Thyroid gland (tissue), 4 donors: Measurements from ENCODE around the gene PEX7. TPM values are rescaled to one million over a fixed set of nuclear protein-coding genes. Genes with fewer than 3 reads are reported as not detected.
A peak's percentile ranks its signal among the peaks of the same experiment; 100 is the strongest.

Experiments
- DNase-seq, 2 donors: peaks; one replicate each; pipeline ENCODE4 v3.0.0-alpha.2; 2019
- H3K27ac ChIP-seq, 3 donors: fragments of 200-600 bp; sonication (generic); 1 replicate in 2 of 3; 2 replicates in 1 of 3; pipeline ENCODE4 v1.5.1; 2016 to 2019; ENCODE audit warnings: mild to moderate bottlenecking in 1 of 3, moderate library complexity in 1 of 3
- H3K27me3 ChIP-seq: fragments of 200-600 bp; sonication (generic); one replicate; pipeline ENCODE4 v1.5.1; 2019
- H3K36me3 ChIP-seq, 2 donors: fragments of 200-600 bp; sonication (generic); one replicate each; pipeline ENCODE4 v1.5.1; 2016 to 2019
- H3K4me1 ChIP-seq, 2 donors: fragments of 200-600 bp; sonication (generic); one replicate each; pipeline ENCODE4 v1.5.1; 2017 to 2019
- H3K4me3 ChIP-seq, 3 donors: fragments of 200-600 bp; sonication (generic); replicated peaks in 1 of 3; 1 replicate in 2 of 3; 2 replicates in 1 of 3; pipeline ENCODE4 v1.5.1; 2016; ENCODE audit warnings: mild to moderate bottlenecking in 1 of 3
- H3K9me3 ChIP-seq: fragments of 200-600 bp; sonication (generic); one replicate; pipeline ENCODE4 v1.5.1; 2017
- POLR2A ChIP-seq, 2 donors: fragments of 450-650 bp; IDR thresholded peaks; one replicate each; pipeline ENCODE4 v1.6.1; 2017; ENCODE audit warnings: antibody characterized with exemption in 2 of 2, mild to moderate bottlenecking in 2 of 2, moderate library complexity in 1 of 2
- WGBS, 2 donors: methylation state at CpG; one replicate each; pipeline ENCODE4 v1.1.5; 2017; 5-methylcytosine and 5-hydroxymethylcytosine counted together
- intact Hi-C: fragments of 100-400 bp; cut with DNase I; formaldehyde crosslinking; loops from one replicate; pipeline ENCODE4 v1.15.1; 2023
- total RNA-seq, 4 donors: library from RNA; depleted of rRNA; stranded (reverse); fragments of >200 nt; gene quantifications; one replicate each; pipeline ENCODE4 v1.2.3, GENCODE V29; 2016
- TF ChIP-seq, protein P1 (sequence below), 6 experiments: fragments of 200-600 bp in 3 of 6; fragments of 450-650 bp in 3 of 6; sonication (generic) in 3 of 6; IDR thresholded peaks; one replicate each; pipeline ENCODE4 v1.5.1; 2016 to 2019; ENCODE audit warnings: antibody characterized with exemption in 6 of 6, mild to moderate bottlenecking in 2 of 6, inconsistent platforms in 1 of 6, moderate library complexity in 1 of 6

Gene PEX7, protein sequence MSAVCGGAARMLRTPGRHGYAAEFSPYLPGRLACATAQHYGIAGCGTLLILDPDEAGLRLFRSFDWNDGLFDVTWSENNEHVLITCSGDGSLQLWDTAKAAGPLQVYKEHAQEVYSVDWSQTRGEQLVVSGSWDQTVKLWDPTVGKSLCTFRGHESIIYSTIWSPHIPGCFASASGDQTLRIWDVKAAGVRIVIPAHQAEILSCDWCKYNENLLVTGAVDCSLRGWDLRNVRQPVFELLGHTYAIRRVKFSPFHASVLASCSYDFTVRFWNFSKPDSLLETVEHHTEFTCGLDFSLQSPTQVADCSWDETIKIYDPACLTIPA
- total RNA-seq, result 10 to 100 TPM; 16.4 to 23.9 (median 18.2) TPM

DNA sequence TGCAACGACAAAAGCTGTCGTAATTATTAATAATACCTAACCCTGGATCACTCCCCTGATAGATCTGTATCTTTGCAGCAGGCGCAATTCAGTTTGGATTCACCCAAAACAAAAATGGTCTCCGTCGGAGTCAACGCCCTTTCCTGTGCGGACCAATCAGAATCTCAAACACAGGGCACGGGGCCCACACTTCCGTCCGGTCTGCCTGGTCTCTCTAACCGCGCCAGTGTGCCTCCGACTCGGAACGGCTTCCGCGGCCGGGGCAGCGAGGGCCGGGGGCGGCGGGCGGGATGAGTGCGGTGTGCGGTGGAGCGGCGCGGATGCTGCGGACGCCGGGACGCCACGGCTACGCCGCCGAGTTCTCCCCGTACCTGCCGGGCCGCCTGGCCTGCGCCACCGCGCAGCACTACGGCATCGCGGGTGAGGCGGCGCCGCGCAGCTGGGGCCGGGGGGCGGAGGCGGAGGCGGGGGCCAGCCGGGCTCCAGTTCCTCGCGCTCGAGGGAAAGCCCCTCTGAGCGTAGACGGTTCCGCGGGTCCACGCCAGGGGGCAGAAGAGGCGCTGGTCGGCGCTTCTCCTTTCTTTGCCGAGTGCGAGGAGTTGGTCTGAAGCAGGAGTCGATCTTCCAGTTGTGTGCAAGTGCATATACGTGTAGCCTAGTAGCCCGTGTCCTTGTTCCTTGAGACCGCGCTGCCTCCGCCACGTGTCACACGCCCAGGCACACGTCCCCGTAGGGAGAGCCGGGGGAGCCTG lies at the start of gene PEX7:
TSS of gene PEX7 (plus strand) at position 217 of the 752 bp plus-strand sequence. CDS start at position 291, 74 bp downstream.
- peak within 1 kb of the TSS; percentile 49 to 91 (median 80) for H3K27ac ChIP-seq
- H3K36me3 ChIP-seq, result no peaks in the 10 kb centered on the region
- peak; percentile 92 to 93 for DNase-seq
- WGBS, 2 donors, result 0 to 1% methylated on average over 18 to 34 of the region's 78 CpGs
- H3K27me3 ChIP-seq, result no peaks in the 10 kb centered on the region
- no peaks in the 10 kb centered on the region for H3K9me3 ChIP-seq
- peak within 1 kb of the TSS; percentile 32 to 68 (median 64) for H3K4me3 ChIP-seq
- intact Hi-C loops, result no loop called here
- TF ChIP-seq, protein P1, sequence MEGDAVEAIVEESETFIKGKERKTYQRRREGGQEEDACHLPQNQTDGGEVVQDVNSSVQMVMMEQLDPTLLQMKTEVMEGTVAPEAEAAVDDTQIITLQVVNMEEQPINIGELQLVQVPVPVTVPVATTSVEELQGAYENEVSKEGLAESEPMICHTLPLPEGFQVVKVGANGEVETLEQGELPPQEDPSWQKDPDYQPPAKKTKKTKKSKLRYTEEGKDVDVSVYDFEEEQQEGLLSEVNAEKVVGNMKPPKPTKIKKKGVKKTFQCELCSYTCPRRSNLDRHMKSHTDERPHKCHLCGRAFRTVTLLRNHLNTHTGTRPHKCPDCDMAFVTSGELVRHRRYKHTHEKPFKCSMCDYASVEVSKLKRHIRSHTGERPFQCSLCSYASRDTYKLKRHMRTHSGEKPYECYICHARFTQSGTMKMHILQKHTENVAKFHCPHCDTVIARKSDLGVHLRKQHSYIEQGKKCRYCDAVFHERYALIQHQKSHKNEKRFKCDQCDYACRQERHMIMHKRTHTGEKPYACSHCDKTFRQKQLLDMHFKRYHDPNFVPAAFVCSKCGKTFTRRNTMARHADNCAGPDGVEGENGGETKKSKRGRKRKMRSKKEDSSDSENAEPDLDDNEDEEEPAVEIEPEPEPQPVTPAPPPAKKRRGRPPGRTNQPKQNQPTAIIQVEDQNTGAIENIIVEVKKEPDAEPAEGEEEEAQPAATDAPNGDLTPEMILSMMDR (IDR thresholded peaks at IDR 0.05), result peak in 5 of 6 experiments; percentile 38 to 64 (median 43)
- peak in 1 of 2 donors; percentile 70 for TF ChIP-seq POLR2A (IDR thresholded peaks at IDR 0.05)
- peaks cover 3 to 9% of the 10 kb centered on the region in 2 donors for H3K4me1 ChIP-seq

DNA sequence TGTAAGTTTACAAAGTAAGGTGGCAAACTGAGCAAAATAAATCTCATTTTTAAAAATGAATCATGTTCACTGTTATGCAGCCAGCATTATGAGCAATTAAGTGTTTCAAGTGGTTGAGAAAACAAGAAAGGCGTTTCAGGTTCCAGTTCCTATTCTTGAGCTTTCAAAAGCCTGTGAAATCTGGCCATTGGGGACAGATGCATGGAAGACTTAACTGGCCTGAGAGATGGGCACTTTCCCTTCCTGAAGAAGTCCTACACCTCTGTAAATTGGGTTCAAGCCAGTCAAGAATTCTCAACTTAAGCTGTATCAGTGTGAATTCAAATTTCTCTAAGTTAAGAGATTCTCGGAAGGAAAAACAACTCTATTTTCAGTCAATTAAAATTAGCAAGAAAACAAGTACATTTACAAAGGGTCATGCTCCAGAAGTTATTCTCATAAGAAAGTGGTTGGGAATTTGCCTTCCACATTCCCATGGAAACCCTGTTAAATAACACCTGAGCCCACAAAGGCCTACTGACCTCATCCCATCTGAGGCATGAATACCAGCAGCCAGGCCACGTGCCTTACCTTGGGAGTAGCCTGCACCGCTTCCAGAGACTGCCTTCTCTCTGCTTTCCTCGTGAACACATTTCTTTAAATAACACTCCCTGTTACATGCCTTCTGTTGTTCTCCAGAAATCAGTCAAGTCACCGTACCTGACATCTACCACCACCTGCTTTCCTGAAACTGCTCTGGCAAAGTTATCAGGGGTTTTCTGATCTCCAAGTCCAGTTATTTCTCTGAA lies 49.5 kb upstream of the PEX7 start:
- H3K4me3 ChIP-seq, result no peak overlapping the region
- DNase-seq, result peak; percentile 59 to 71
- no peaks in the 10 kb centered on the region for H3K36me3 ChIP-seq
- H3K9me3 ChIP-seq, result no peaks in the 10 kb centered on the region
- TF ChIP-seq POLR2A (IDR thresholded peaks at IDR 0.05), result no peak
- TF ChIP-seq, protein P1 (IDR thresholded peaks at IDR 0.05), result no peak
- intact Hi-C loops, result no loop called here
- peaks cover 37 to 58% of the 10 kb centered on the region in 2 donors for H3K4me1 ChIP-seq
- WGBS, 2 donors, result 52 to 68% methylated on average over 6 of the region's 6 CpGs
- H3K27ac ChIP-seq, result peak overlapping the region in 2 of 3 donors; percentile 71 to 80
- H3K27me3 ChIP-seq, result no peaks in the 10 kb centered on the region

GRCh38 chr6:136773473-136773796 lies 49.0 kb upstream of the PEX7 start:
- TF ChIP-seq, protein P1 (IDR thresholded peaks at IDR 0.05), result no peak
- TF ChIP-seq POLR2A (IDR thresholded peaks at IDR 0.05), result no peak
- no peaks in the 10 kb centered on the region for H3K27me3 ChIP-seq
- H3K4me3 ChIP-seq, result no peak overlapping the region
- H3K36me3 ChIP-seq, result no peaks in the 10 kb centered on the region
- peaks cover 36 to 57% of the 10 kb centered on the region in 2 donors for H3K4me1 ChIP-seq
- DNase-seq, result no peak
- 93 to 96% methylated on average over 4 of the region's 4 CpGs for WGBS, 2 donors
- no peaks in the 10 kb centered on the region for H3K9me3 ChIP-seq
- intact Hi-C loops, result no loop called here
- H3K27ac ChIP-seq, result peak overlapping the region in 2 of 3 donors; percentile 71 to 80

DNA sequence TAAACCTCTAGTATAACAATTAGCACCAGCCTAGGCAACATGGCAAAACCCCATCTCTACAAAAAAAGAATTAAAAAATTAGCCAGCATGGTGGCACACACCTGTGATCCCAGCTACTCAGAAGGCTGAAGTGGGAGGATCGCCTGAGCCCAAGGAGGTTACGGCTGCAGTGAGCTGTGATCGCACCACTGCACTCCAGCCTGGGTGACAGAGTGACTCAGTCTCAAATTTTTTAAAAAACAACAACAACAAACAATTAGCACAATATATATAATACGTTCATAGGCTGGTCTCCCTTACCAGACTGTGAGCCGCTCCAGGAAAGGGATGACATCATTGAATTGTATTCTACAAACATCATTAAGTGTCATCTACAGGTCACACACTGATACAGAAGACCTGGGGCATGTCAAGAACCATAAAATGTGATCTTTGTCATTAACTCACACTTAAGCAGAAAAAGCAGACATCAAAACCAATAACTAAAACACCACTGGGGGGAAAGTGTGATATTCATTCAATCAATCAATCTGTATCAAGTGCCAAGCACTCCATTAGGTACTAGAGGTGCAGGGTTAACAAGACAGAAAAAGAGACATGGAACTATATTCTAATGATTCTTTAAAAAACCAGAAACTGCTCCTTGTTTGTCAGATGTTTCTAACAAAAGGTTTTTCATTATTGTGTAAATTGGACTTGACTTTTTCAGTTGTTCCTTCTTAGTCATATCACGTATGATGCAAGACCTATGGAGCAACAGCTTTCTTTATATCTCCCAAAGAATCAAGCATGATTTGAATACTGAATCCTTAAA lies 48.0 kb upstream of the PEX7 start:
- Histone ChIP-seq H3K27me3 (no peaks in the 10 kb centered on the region), H3K9me3 (no peaks in the 10 kb centered on the region), H3K27ac (peak overlapping the region in 2 of 3 donors; percentile 71 to 80), H3K4me3 (no peak overlapping the region), H3K36me3 (no peaks in the 10 kb centered on the region), H3K4me1 (peaks cover 36 to 59% of the 10 kb centered on the region in 2 donors)
- no peak for TF ChIP-seq POLR2A (IDR thresholded peaks at IDR 0.05)
- TF ChIP-seq, protein P1 (IDR thresholded peaks at IDR 0.05), result no peak
- 72 to 79% methylated on average over 6 of the region's 6 CpGs for WGBS, 2 donors
- intact Hi-C loops, result no loop called here
- DNase-seq, result no peak
